ENCODE data around the gene RIOK1. TPM values are rescaled to one million over a fixed set of nuclear protein-coding genes. Genes with fewer than 3 reads are reported as not detected.

The RIOK1 gene
- total and polyA plus RNA-seq, 5 experiments from 2014 or later: 18.1 to 30.4 (median 24.4) TPM

- no peak overlapping the region for H3K4me3 Mint-ChIP-seq
- ATAC-seq (no peak), DNase-seq (no peak)
- POLR2A ChIA-PET: no interaction called here
- peaks cover 0 to 11% (median 2%) of the 10 kb centered on the region in 4 donors for H3K4me1 Mint-ChIP-seq
- H3K36me3 Mint-ChIP-seq: peaks cover 0 to 19% (median 5%) of the 10 kb centered on the region in 3 donors
- no peak overlapping the region for H3K27ac Mint-ChIP-seq
- peaks cover 0 to 26% (median 8%) of the 10 kb centered on the region in 5 donors for H3K27me3 Mint-ChIP-seq
- H3K9me3 Mint-ChIP-seq: peaks cover 0 to 15% (median 8%) of the 10 kb centered on the region in 9 donors
These were observed 42.9 kb downstream of the RIOK1 start for GRCh38 chr6:7432391-7433120.

GRCh38 chr6:7433121-7433617, 43.6 kb downstream of the RIOK1 start:
- Mint-ChIP-seq H3K4me1 (peaks cover 0 to 13% (median 2%) of the 10 kb centered on the region in 4 donors), H3K27me3 (peaks cover 0 to 26% (median 8%) of the 10 kb centered on the region in 5 donors), H3K27ac (no peak overlapping the region), H3K4me3 (no peak overlapping the region), H3K36me3 (peaks cover 0 to 19% (median 5%) of the 10 kb centered on the region in 3 donors), H3K9me3 (peaks cover 0 to 15% (median 8%) of the 10 kb centered on the region in 9 donors)
- DNase-seq (no peak), ATAC-seq (no peak)
- POLR2A ChIA-PET: no interaction called here

GRCh38 chr6:7434672-7435071, 45.1 kb downstream of the RIOK1 start:
- Mint-ChIP-seq H3K36me3 (peaks cover 0 to 19% (median 5%) of the 10 kb centered on the region in 3 donors), H3K4me1 (peaks cover 0 to 25% (median 13%) of the 10 kb centered on the region in 4 donors), H3K9me3 (peaks cover 0 to 15% (median 8%) of the 10 kb centered on the region in 9 donors), H3K27ac (no peak overlapping the region), H3K27me3 (peaks cover 0 to 26% (median 8%) of the 10 kb centered on the region in 5 donors), H3K4me3 (no peak overlapping the region)
- ATAC-seq: no peak
- POLR2A ChIA-PET: no interaction called here
- no peak for DNase-seq

GRCh38 chr6:7438011-7438410, 48.4 kb downstream of the RIOK1 start:
- Mint-ChIP-seq H3K9me3 (peaks cover 0 to 19% (median 8%) of the 10 kb centered on the region in 9 donors), H3K27me3 (peaks cover 0 to 15% (median 1%) of the 10 kb centered on the region in 5 donors), H3K36me3 (peaks cover 0 to 19% (median 5%) of the 10 kb centered on the region in 3 donors), H3K4me3 (no peak overlapping the region), H3K27ac (no peak overlapping the region), H3K4me1 (peaks cover 0 to 24% (median 17%) of the 10 kb centered on the region in 4 donors)
- POLR2A ChIA-PET: interaction anchor here (0.7 kb wide), 1 partner anchor 23 kb away, joined by 5 read pairs; no protein-coding TSS in a partner anchor
- DNase-seq: no peak
- ATAC-seq: no peak

- Mint-ChIP-seq H3K27me3 (peaks cover 0 to 13% (median 2%) of the 10 kb centered on the region in 5 donors), H3K4me3 (peak overlapping the region in 8 of 10 donors; percentile 20 to 80 (median 65)), H3K4me1 (peaks cover 0 to 24% (median 17%) of the 10 kb centered on the region in 4 donors), H3K27ac (peak overlapping the region in 1 of 10 donors; percentile 62), H3K36me3 (peaks cover 0 to 19% (median 5%) of the 10 kb centered on the region in 3 donors), H3K9me3 (peaks cover 0 to 19% (median 8%) of the 10 kb centered on the region in 9 donors)
- POLR2A ChIA-PET: no interaction called here
- ATAC-seq (no peak), DNase-seq (peak in 2 of 10 donors; percentile 8 to 16)
These were observed 49.6 kb downstream of the RIOK1 start for GRCh38 chr6:7439228-7439627.

GRCh38 chr6:7440476-7440875, 50.9 kb downstream of the RIOK1 start:
- no peak overlapping the region for H3K4me3 Mint-ChIP-seq

GRCh38 chr6:7441048-7441775, 51.6 kb downstream of the RIOK1 start:
- DNase-seq (no peak), ATAC-seq (no peak)
- H3K27ac Mint-ChIP-seq: no peak overlapping the region
- H3K9me3 Mint-ChIP-seq: peaks cover 0 to 8% (median 0%) of the 10 kb centered on the region in 9 donors
- H3K4me3 Mint-ChIP-seq: no peak overlapping the region
- H3K36me3 Mint-ChIP-seq: no peaks in the 10 kb centered on the region
- peaks cover 2 to 11% (median 5%) of the 10 kb centered on the region in 5 donors for H3K27me3 Mint-ChIP-seq
- H3K4me1 Mint-ChIP-seq: peaks cover 0 to 24% (median 17%) of the 10 kb centered on the region in 4 donors
- POLR2A ChIA-PET: no interaction called here

More at GRCh38 chr6:7440476-7440875, 50.9 kb downstream of the RIOK1 start:
- ATAC-seq (no peak), DNase-seq (no peak)
- H3K9me3 Mint-ChIP-seq: peaks cover 0 to 15% (median 6%) of the 10 kb centered on the region in 9 donors
- POLR2A ChIA-PET: no interaction called here
- H3K27me3 Mint-ChIP-seq: peaks cover under 1 to 14% (median 3%) of the 10 kb centered on the region in 5 donors
- peaks cover 0 to 7% (median 5%) of the 10 kb centered on the region in 3 donors for H3K36me3 Mint-ChIP-seq
- H3K4me1 Mint-ChIP-seq: peaks cover 0 to 24% (median 17%) of the 10 kb centered on the region in 4 donors
- no peak overlapping the region for H3K27ac Mint-ChIP-seq

GRCh38 chr6:7442467-7442866, 52.9 kb downstream of the RIOK1 start:
- POLR2A ChIA-PET: no interaction called here
- DNase-seq: no peak

GRCh38 chr6:7445101-7445500, 55.5 kb downstream of the RIOK1 start:
- H3K4me1 Mint-ChIP-seq: peaks cover 0 to 5% (median 1%) of the 10 kb centered on the region in 4 donors
- H3K27me3 Mint-ChIP-seq: peaks cover 5 to 12% (median 6%) of the 10 kb centered on the region in 5 donors
- no peak overlapping the region for H3K4me3 Mint-ChIP-seq
- no peak for DNase-seq
- no peak for ATAC-seq
- peaks cover 0 to 4% (median 0%) of the 10 kb centered on the region in 9 donors for H3K9me3 Mint-ChIP-seq
- POLR2A ChIA-PET: no interaction called here
- no peak overlapping the region for H3K27ac Mint-ChIP-seq
- H3K36me3 Mint-ChIP-seq: no peaks in the 10 kb centered on the region

More at GRCh38 chr6:7442467-7442866, 52.9 kb downstream of the RIOK1 start:
- Mint-ChIP-seq H3K4me3 (no peak overlapping the region), H3K27ac (no peak overlapping the region), H3K27me3 (peaks cover 3 to 11% (median 5%) of the 10 kb centered on the region in 5 donors), H3K4me1 (peaks cover 0 to 22% (median 16%) of the 10 kb centered on the region in 4 donors), H3K36me3 (no peaks in the 10 kb centered on the region), H3K9me3 (peaks cover 0 to 4% (median 0%) of the 10 kb centered on the region in 9 donors)
- no peak for ATAC-seq

GRCh38 chr6:7445885-7446461, 56.4 kb downstream of the RIOK1 start:
- H3K27ac Mint-ChIP-seq: no peak overlapping the region
- H3K36me3 Mint-ChIP-seq: no peaks in the 10 kb centered on the region

GRCh38 chr6:7446619-7447325, 57.2 kb downstream of the RIOK1 start:
- POLR2A ChIA-PET: no interaction called here
- peaks cover 5 to 15% (median 10%) of the 10 kb centered on the region in 5 donors for H3K27me3 Mint-ChIP-seq
- H3K9me3 Mint-ChIP-seq: peaks cover 0 to 4% (median 0%) of the 10 kb centered on the region in 9 donors
- DNase-seq (no peak), ATAC-seq (no peak)
- peaks cover 0 to 2% (median 0%) of the 10 kb centered on the region in 4 donors for H3K4me1 Mint-ChIP-seq
- H3K36me3 Mint-ChIP-seq: no peaks in the 10 kb centered on the region
- H3K4me3 Mint-ChIP-seq: no peak overlapping the region
- H3K27ac Mint-ChIP-seq: no peak overlapping the region

More at GRCh38 chr6:7445885-7446461, 56.4 kb downstream of the RIOK1 start:
- H3K9me3 Mint-ChIP-seq: peaks cover 0 to 4% (median 0%) of the 10 kb centered on the region in 9 donors
- H3K27me3 Mint-ChIP-seq: peaks cover 5 to 15% (median 8%) of the 10 kb centered on the region in 5 donors
- POLR2A ChIA-PET: no interaction called here
- H3K4me1 Mint-ChIP-seq: peaks cover 0 to 2% (median under 1%) of the 10 kb centered on the region in 4 donors
- DNase-seq (no peak), ATAC-seq (no peak)
- no peak overlapping the region for H3K4me3 Mint-ChIP-seq

- Mint-ChIP-seq H3K36me3 (no peaks in the 10 kb centered on the region), H3K27me3 (peaks cover 8 to 19% (median 12%) of the 10 kb centered on the region in 5 donors), H3K27ac (peak overlapping the region in 1 of 10 donors; percentile 44), H3K4me3 (no peak overlapping the region), H3K9me3 (no peaks in the 10 kb centered on the region), H3K4me1 (peaks cover 0 to 2% (median 0%) of the 10 kb centered on the region in 4 donors)
- ATAC-seq (no peak), DNase-seq (no peak)
- POLR2A ChIA-PET: no interaction called here
These were observed 58.6 kb downstream of the RIOK1 start for GRCh38 chr6:7448232-7448631.

Measured in naive thymus-derived CD8-positive, alpha-beta T cell (primary cell).